ENCODE results near the gene IQCF2. TPM values are rescaled to one million over a fixed set of nuclear protein-coding genes. Genes with fewer than 3 reads are reported as not detected.
"Not testable (repeated sequence)": the region's sequence is repeated elsewhere in the genome, so short reads cannot be mapped to it uniquely, and the experiment has no call there.

The IQCF2 gene
- total and polyA plus RNA-seq, 2 donors (not counting 3 experiments of a cell fraction or from before 2014, with no cell fraction given), result not detected

- TF ChIP-seq FOS (IDR thresholded peaks at IDR 0.05; ENCODE audit: borderline replicate concordance, insufficient read depth, low read length) (no peak), CTCF (IDR thresholded peaks at IDR 0.05; ENCODE audit: extremely low read depth in 1 of 2, insufficient read depth in 1 of 2, low read depth in 1 of 2, low read length in 2 of 2) (no peak), MYC (IDR thresholded peaks at IDR 0.05; ENCODE audit: low read depth, low read length) (no peak), POLR2AphosphoS5 (IDR thresholded peaks at IDR 0.05; ENCODE audit: insufficient read depth, low read depth, low read length) (no peak), MAX (IDR thresholded peaks at IDR 0.05; ENCODE audit: insufficient read depth, insufficient read length) (no peak), JUN (IDR thresholded peaks at IDR 0.05; ENCODE audit: borderline replicate concordance, insufficient read depth, insufficient read length, low read depth) (no peak), EZH2 (IDR thresholded peaks at IDR 0.05; ENCODE audit: borderline replicate concordance, low read depth, low read length, severe bottlenecking) (no peak), POLR2A (IDR thresholded peaks at IDR 0.05; ENCODE audit: low read depth, low read length) (no peak), GATA2 (IDR thresholded peaks at IDR 0.05; ENCODE audit: insufficient read depth, insufficient read length, low read depth, low read length) (no peak)
- Histone ChIP-seq H4K20me1 (replicated peaks; ENCODE audit: control insufficient read depth, extremely low read depth, insufficient read depth, low read length) (no peaks in the 10 kb centered on the region), H3K9ac (replicated peaks; ENCODE audit: extremely low read depth, insufficient read depth, low read length) (no peak overlapping the region), H3K4me3 (replicated peaks in 1 of 3; ENCODE audit: insufficient read depth in 1 of 3, low read depth in 1 of 3, low read length in 3 of 3) (no peak overlapping the region), H3K4me1 (ENCODE audit: control insufficient read depth, extremely low read depth, insufficient read depth, low read length) (no peaks in the 10 kb centered on the region), H3K4me2 (ENCODE audit: insufficient read depth, low read length) (no peak overlapping the region), H3K79me2 (ENCODE audit: control insufficient read depth, insufficient read depth, low read length) (no peaks in the 10 kb centered on the region), H3K9me1 (replicated peaks; ENCODE audit: control insufficient read depth, extremely low read depth, insufficient read depth, low read length) (no peaks in the 10 kb centered on the region), H2AFZ (ENCODE audit: low read depth, low read length) (no peak overlapping the region), H3K27ac (ENCODE audit: insufficient read depth, low read depth, low read length) (no peak overlapping the region), H3K27me3 (ENCODE audit: control insufficient read depth in 2 of 2, insufficient read depth in 2 of 2, low read length in 2 of 2) (peaks cover 0 to 7% of the 10 kb centered on the region in 2 experiments), H3K36me3 (ENCODE audit: control insufficient read depth in 2 of 2, extremely low read depth in 1 of 2, insufficient read depth in 2 of 2, low read length in 2 of 2) (no peaks in the 10 kb centered on the region), H3K9me3 (replicated peaks; ENCODE audit: control insufficient read depth, insufficient read depth, low read length) (no peaks in the 10 kb centered on the region)
- dilution Hi-C loops (cut with MboI; ENCODE audit: extremely low pct_ligation_motif_present, low sequenced_read_pairs) (no loop called here), intact Hi-C loops (cut with micrococcal nuclease) (no loop called here)
- FAIRE-seq (no peak), DNase-seq (ENCODE audit: low read depth, low spot score) (no peak)
- ChIA-PET CTCF (no interaction called here), POLR2A (no interaction called here)
- BruUV-seq (replicated peaks), result no TSS peak
These were observed 1.5 kb downstream of the IQCF2 start for GRCh38 chr3:51862886-51863285.

- dilution Hi-C loops (cut with MboI; ENCODE audit: extremely low pct_ligation_motif_present, low sequenced_read_pairs); H3K9ac ChIP-seq (replicated peaks; ENCODE audit: extremely low read depth, insufficient read depth, low read length); H3K4me3 ChIP-seq (replicated peaks in 1 of 3; ENCODE audit: insufficient read depth in 1 of 3, low read depth in 1 of 3, low read length in 3 of 3); H3K4me1 ChIP-seq (ENCODE audit: control insufficient read depth, extremely low read depth, insufficient read depth, low read length); H4K20me1 ChIP-seq (replicated peaks; ENCODE audit: control insufficient read depth, extremely low read depth, insufficient read depth, low read length); H3K9me1 ChIP-seq (replicated peaks; ENCODE audit: control insufficient read depth, extremely low read depth, insufficient read depth, low read length); CTCF ChIA-PET; DNase-seq (ENCODE audit: low read depth, low spot score); BruUV-seq (replicated peaks); intact Hi-C loops (cut with micrococcal nuclease); H2AFZ ChIP-seq (ENCODE audit: low read depth, low read length); H3K9me3 ChIP-seq (replicated peaks; ENCODE audit: control insufficient read depth, insufficient read depth, low read length); H3K4me2 ChIP-seq (ENCODE audit: insufficient read depth, low read length); POLR2A ChIA-PET; H3K27me3 ChIP-seq (ENCODE audit: control insufficient read depth in 2 of 2, insufficient read depth in 2 of 2, low read length in 2 of 2); H3K79me2 ChIP-seq (ENCODE audit: control insufficient read depth, insufficient read depth, low read length); H3K27ac ChIP-seq (ENCODE audit: insufficient read depth, low read depth, low read length); FAIRE-seq; H3K36me3 ChIP-seq (ENCODE audit: control insufficient read depth in 2 of 2, extremely low read depth in 1 of 2, insufficient read depth in 2 of 2, low read length in 2 of 2): not testable (repeated sequence)
These were observed 7.5 kb downstream of the IQCF2 start for GRCh38 chr3:51868896-51869295.
